CD4-positive, alpha-beta memory T cell (primary cell): ENCODE results near the gene MOV10L1. TPM values are rescaled to one million over a fixed set of nuclear protein-coding genes. Genes with fewer than 3 reads are reported as not detected.
A peak's percentile ranks its signal among the peaks of the same experiment; 100 is the strongest.
"Not testable (repeated sequence)": the region's sequence is repeated elsewhere in the genome, so short reads cannot be mapped to it uniquely, and the experiment has no call there.

Source experiments
- CTCF ChIA-PET: fragments of 350-600 bp; sonication (Branson Sonifier 250); formaldehyde crosslinking; loops from one replicate; lab custom pipeline; 2021; ENCODE audit warnings: inconsistent platforms; ENCODE audit not compliant: partially characterized antibody; lab: Charles Lee
- POLR2A ChIA-PET: fragments of 350-600 bp; sonication (Branson Sonifier 250); formaldehyde crosslinking; loops from one replicate; lab custom pipeline; 2021; ENCODE audit not compliant: partially characterized antibody; lab: Charles Lee
- DNase-seq, 5 donors: peaks; one replicate each; pipeline versions ENCODE4 v3.0.0 to v3.0.0-alpha.2; 2020 to 2022; ENCODE audit warnings: mixed read lengths in 1 of 5
- H3K27ac ChIP-seq: one replicate; pipeline ENCODE4 v1.7.0; 2013; ENCODE audit warnings: low read depth, low read length
- H3K27me3 ChIP-seq: 2 replicates; pipeline ENCODE4 v1.7.0; 2013; ENCODE audit warnings: mild to moderate bottlenecking, low read length, moderate library complexity; ENCODE audit not compliant: insufficient read depth
- H3K36me3 ChIP-seq: 2 replicates; pipeline ENCODE4 v1.7.0; 2013; ENCODE audit warnings: mild to moderate bottlenecking, low read length, moderate library complexity; ENCODE audit not compliant: insufficient read depth
- H3K4me1 ChIP-seq: 2 replicates; pipeline ENCODE4 v1.7.0; 2013; ENCODE audit warnings: mild to moderate bottlenecking, low read length, moderate library complexity; ENCODE audit not compliant: insufficient read depth
- H3K4me3 ChIP-seq, 2 donors: one replicate each; pipeline ENCODE4 v1.7.0; 2013; ENCODE audit warnings: low read length in 2 of 2, mild to moderate bottlenecking in 1 of 2
- H3K9me3 ChIP-seq, 2 donors: one replicate each; pipeline ENCODE4 v1.7.0; 2013; ENCODE audit warnings: low read length in 2 of 2, control low read depth in 1 of 2; ENCODE audit not compliant: control insufficient read depth in 1 of 2
- H3K27ac Mint-ChIP-seq, 7 donors: one replicate each; pipeline ENCODE4 v1.8.0; 2020 to 2021; ENCODE audit warnings: mixed read lengths in 7 of 7, mild to moderate bottlenecking in 6 of 7, inconsistent platforms in 3 of 7, moderate library complexity in 3 of 7
- H3K27me3 Mint-ChIP-seq, 2 donors: one replicate each; pipeline ENCODE4 v1.8.0; 2020 to 2021; ENCODE audit warnings: mixed read lengths in 2 of 2
- H3K36me3 Mint-ChIP-seq, 2 donors: one replicate each; pipeline ENCODE4 v1.8.0; 2020 to 2021; ENCODE audit warnings: mixed read lengths in 2 of 2, inconsistent platforms in 1 of 2, mild to moderate bottlenecking in 1 of 2
- H3K4me1 Mint-ChIP-seq, 4 donors: one replicate each; pipeline ENCODE4 v1.8.0; 2020 to 2021; ENCODE audit warnings: mixed read lengths in 4 of 4, mild to moderate bottlenecking in 1 of 4
- H3K4me3 Mint-ChIP-seq, 8 donors: one replicate each; pipeline ENCODE4 v1.8.0; 2020 to 2021; ENCODE audit warnings: mixed read lengths in 8 of 8, mild to moderate bottlenecking in 7 of 8, moderate library complexity in 6 of 8, inconsistent platforms in 3 of 8
- H3K9me3 Mint-ChIP-seq, 8 donors: one replicate each; pipeline ENCODE4 v1.8.0; 2020 to 2021; ENCODE audit warnings: mixed read lengths in 8 of 8, mild to moderate bottlenecking in 5 of 8, inconsistent platforms in 3 of 8, moderate library complexity in 1 of 8
- intact Hi-C: fragments of 100-400 bp; cut with micrococcal nuclease; formaldehyde crosslinking; loops from one replicate; pipeline ENCODE4 v1.15.1; 2023
- polyA plus RNA-seq, 2 donors: library from polyadenylated mRNA; unstranded; fragments of 300-500 nt; fragmentation: Illumina TruSeq; gene quantifications; one replicate each; pipeline ENCODE4 v1.2.3, GENCODE V29; 2021
- total RNA-seq, 2 experiments: library from RNA; stranded (reverse); gene quantifications; one replicate each; pipeline ENCODE4 v1.2.3, GENCODE V29; 2021

Gene MOV10L1
- total and polyA plus RNA-seq, 4 experiments from 2014 or later: not detected

DNA sequence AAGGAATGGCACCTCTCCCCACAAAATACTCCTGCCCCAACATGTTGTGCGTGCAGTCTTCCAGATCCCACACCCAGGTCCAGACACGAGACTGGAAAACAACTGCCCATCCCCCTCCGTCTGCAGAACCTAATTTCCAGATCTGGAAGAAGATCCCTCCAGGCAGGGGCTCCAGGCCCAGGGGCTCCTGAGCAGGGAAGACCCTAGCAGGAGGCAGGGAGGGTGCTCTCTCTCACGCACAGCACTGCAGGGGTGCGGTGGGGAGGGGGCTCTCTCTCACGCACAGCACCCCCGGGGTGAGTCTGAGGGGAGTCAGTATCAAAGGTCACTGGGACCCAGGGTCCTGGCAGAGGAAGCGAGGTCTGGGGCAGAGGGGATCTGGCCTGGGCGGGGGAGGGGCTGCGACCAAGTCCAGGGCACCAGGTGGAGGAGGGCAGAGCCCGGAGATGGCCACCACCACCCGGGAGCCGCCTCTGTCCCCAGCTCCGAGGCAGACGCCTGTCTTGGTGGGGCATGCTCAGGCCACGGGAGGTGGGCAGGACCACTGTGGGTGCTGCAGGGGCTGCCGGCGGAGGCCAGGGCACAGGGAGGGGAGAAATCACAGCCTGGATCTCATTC lies 6.2 kb upstream of the MOV10L1 start:
- Mint-ChIP-seq H3K27me3 (peaks cover 9 to 19% of the 10 kb centered on the region in 2 donors), H3K36me3 (no peaks in the 10 kb centered on the region), H3K4me3 (no peak overlapping the region), H3K9me3 (peaks cover 0 to 9% (median 5%) of the 10 kb centered on the region in 8 donors), H3K27ac (no peak overlapping the region), H3K4me1 (peaks cover 0 to 6% (median 2%) of the 10 kb centered on the region in 4 donors)
- no peak for DNase-seq
- H3K9me3 ChIP-seq: no peaks in the 10 kb centered on the region
- no peaks in the 10 kb centered on the region for H3K36me3 ChIP-seq
- POLR2A ChIA-PET: no interaction called here
- no peaks in the 10 kb centered on the region for H3K4me1 ChIP-seq
- CTCF ChIA-PET: no interaction called here
- H3K27me3 ChIP-seq: no peaks in the 10 kb centered on the region
- no peak overlapping the region for H3K27ac ChIP-seq
- no peak overlapping the region for H3K4me3 ChIP-seq
- intact Hi-C loops: no loop called here

- H3K4me3 Mint-ChIP-seq: no peak overlapping the region
- ChIA-PET POLR2A (no interaction called here), CTCF (no interaction called here)
- DNase-seq: no peak
- H3K4me1 Mint-ChIP-seq: peaks cover 0 to 6% (median 2%) of the 10 kb centered on the region in 4 donors
- no peaks in the 10 kb centered on the region for H3K36me3 ChIP-seq
- H3K27me3 Mint-ChIP-seq: peaks cover 9 to 16% of the 10 kb centered on the region in 2 donors
- no peaks in the 10 kb centered on the region for H3K9me3 ChIP-seq
- intact Hi-C loops: no loop called here
- no peaks in the 10 kb centered on the region for H3K27me3 ChIP-seq
- no peak overlapping the region for H3K27ac ChIP-seq
- H3K9me3 Mint-ChIP-seq: peaks cover 0 to 9% (median 5%) of the 10 kb centered on the region in 8 donors
- no peaks in the 10 kb centered on the region for H3K4me1 ChIP-seq
- no peak overlapping the region for H3K4me3 ChIP-seq
- no peaks in the 10 kb centered on the region for H3K36me3 Mint-ChIP-seq
- H3K27ac Mint-ChIP-seq: no peak overlapping the region
Measured at GRCh38 chr22:50084080-50084477, 5.7 kb upstream of the MOV10L1 start.

- Histone ChIP-seq H3K27me3 (no peaks in the 10 kb centered on the region), H3K36me3 (no peaks in the 10 kb centered on the region), H3K4me3 (no peak overlapping the region), H3K4me1 (no peaks in the 10 kb centered on the region), H3K27ac (no peak overlapping the region), H3K9me3 (no peaks in the 10 kb centered on the region)
- Mint-ChIP-seq H3K4me1 (peaks cover 0 to 7% (median 2%) of the 10 kb centered on the region in 4 donors), H3K4me3 (no peak overlapping the region), H3K9me3 (peaks cover 0 to 9% (median 5%) of the 10 kb centered on the region in 8 donors), H3K36me3 (no peaks in the 10 kb centered on the region), H3K27ac (no peak overlapping the region), H3K27me3 (peaks cover 9 to 16% of the 10 kb centered on the region in 2 donors)
- CTCF ChIA-PET: no interaction called here
- no peak for DNase-seq
- POLR2A ChIA-PET: no interaction called here
- intact Hi-C loops: no loop called here
Measured at GRCh38 chr22:50084614-50085021, 5.2 kb upstream of the MOV10L1 start.

DNA sequence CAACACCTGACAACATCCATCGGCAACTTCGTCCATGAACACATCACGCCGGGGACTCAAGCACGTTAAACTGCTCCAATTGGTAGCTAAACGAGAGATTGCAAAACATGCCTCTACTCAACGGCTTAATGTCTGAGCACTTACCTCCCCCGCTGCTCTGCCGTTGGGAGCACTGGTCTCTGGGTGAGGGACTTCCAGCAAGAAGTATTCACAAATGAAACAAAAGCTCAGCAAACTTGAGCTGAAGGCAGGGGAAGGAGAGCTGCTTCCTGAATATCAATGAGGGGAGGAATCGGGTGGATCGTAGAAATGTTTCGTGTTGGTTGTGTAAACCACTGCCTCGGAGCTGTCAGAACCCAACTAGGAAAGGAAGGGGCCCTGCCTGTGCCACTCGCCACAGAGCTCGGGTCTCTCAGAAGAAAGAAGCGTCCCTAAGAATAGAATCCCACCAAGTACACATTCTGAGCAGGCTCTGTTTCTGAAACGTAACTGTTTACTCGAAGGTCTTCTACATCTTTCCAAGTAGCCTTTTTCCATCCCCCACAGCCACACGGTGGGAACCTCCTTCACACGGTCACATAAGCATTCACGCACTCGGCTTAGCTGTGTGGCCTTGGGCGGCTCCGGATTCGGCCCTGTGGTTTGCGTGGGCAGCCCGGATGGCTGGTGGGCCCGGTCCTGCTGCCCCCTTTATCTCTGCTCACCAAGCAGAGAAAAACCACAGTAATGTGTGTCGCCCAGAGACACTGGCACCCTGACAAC lies 4.4 kb upstream of the MOV10L1 start, which contains the start of gene MLC1:
Gene MLC1 (minus strand): TSS at position 216 of the 762 bp plus-strand sequence. CDS start 524 bp downstream, outside the sequence.
- intact Hi-C loops: no loop called here
- H3K27ac Mint-ChIP-seq: peak within 1 kb of the TSS in 4 of 7 donors; percentile 23 to 53 (median 28)
- POLR2A ChIA-PET: no interaction called here
- H3K27me3 ChIP-seq: no peaks in the 10 kb centered on the region
- H3K4me1 ChIP-seq: no peaks in the 10 kb centered on the region
- no peaks in the 10 kb centered on the region for H3K9me3 ChIP-seq
- H3K4me3 Mint-ChIP-seq: peak within 1 kb of the TSS in 6 of 8 donors; percentile 21 to 70 (median 69)
- peaks cover 0 to 9% (median 5%) of the 10 kb centered on the region in 8 donors for H3K9me3 Mint-ChIP-seq
- no peaks in the 10 kb centered on the region for H3K36me3 Mint-ChIP-seq
- H3K4me3 ChIP-seq: no peak within 1 kb of the TSS
- H3K4me1 Mint-ChIP-seq: peaks cover 0 to 7% (median 2%) of the 10 kb centered on the region in 4 donors
- CTCF ChIA-PET: interaction anchor here (0.8 kb wide), 1 partner anchor 318 kb away, joined by 3 read pairs; no protein-coding TSS in a partner anchor
- peaks cover 9 to 16% of the 10 kb centered on the region in 2 donors for H3K27me3 Mint-ChIP-seq
- DNase-seq: peak in 1 of 5 donors; percentile 2
- H3K36me3 ChIP-seq: no peaks in the 10 kb centered on the region
- no peak within 1 kb of the TSS for H3K27ac ChIP-seq

- Mint-ChIP-seq H3K4me1 (peaks cover 0 to 7% (median 2%) of the 10 kb centered on the region in 4 donors), H3K27ac (no peak overlapping the region), H3K36me3 (no peaks in the 10 kb centered on the region), H3K27me3 (peaks cover 8 to 11% of the 10 kb centered on the region in 2 donors), H3K9me3 (peaks cover 0 to 9% (median 5%) of the 10 kb centered on the region in 8 donors), H3K4me3 (peak overlapping the region in 1 of 8 donors; percentile 25)
- H3K27me3 ChIP-seq: no peaks in the 10 kb centered on the region
- CTCF ChIA-PET: no interaction called here
- no peak overlapping the region for H3K27ac ChIP-seq
- intact Hi-C loops: no loop called here
- POLR2A ChIA-PET: no interaction called here
- H3K36me3 ChIP-seq: no peaks in the 10 kb centered on the region
- no peaks in the 10 kb centered on the region for H3K9me3 ChIP-seq
- no peak overlapping the region for H3K4me3 ChIP-seq
- no peak for DNase-seq
- H3K4me1 ChIP-seq: no peaks in the 10 kb centered on the region
Measured at GRCh38 chr22:50086526-50086925, 3.3 kb upstream of the MOV10L1 start.

GRCh38 chr22:50086975-50087374 lies 2.8 kb upstream of the MOV10L1 start:
- H3K27ac Mint-ChIP-seq, DNase-seq, H3K36me3 Mint-ChIP-seq, H3K9me3 ChIP-seq, H3K9me3 Mint-ChIP-seq, H3K4me3 ChIP-seq, POLR2A ChIA-PET, H3K36me3 ChIP-seq, CTCF ChIA-PET, H3K4me1 Mint-ChIP-seq, H3K27ac ChIP-seq, intact Hi-C loops, H3K27me3 ChIP-seq, H3K4me1 ChIP-seq, H3K4me3 Mint-ChIP-seq: not testable (repeated sequence)
- peaks cover 8 to 13% of the 10 kb centered on the region in 2 donors for H3K27me3 Mint-ChIP-seq

GRCh38 chr22:50087646-50088045 lies 2.2 kb upstream of the MOV10L1 start:
- Histone ChIP-seq H3K27ac (no peak overlapping the region), H3K4me1 (no peaks in the 10 kb centered on the region), H3K36me3 (no peaks in the 10 kb centered on the region), H3K4me3 (no peak overlapping the region), H3K27me3 (no peaks in the 10 kb centered on the region), H3K9me3 (no peaks in the 10 kb centered on the region)
- Mint-ChIP-seq H3K9me3 (peaks cover 0 to 9% (median 5%) of the 10 kb centered on the region in 8 donors), H3K27ac (no peak overlapping the region), H3K4me1 (peaks cover 0 to 7% (median 2%) of the 10 kb centered on the region in 4 donors), H3K4me3 (no peak overlapping the region), H3K36me3 (no peaks in the 10 kb centered on the region), H3K27me3 (peaks cover 8 to 14% of the 10 kb centered on the region in 2 donors)
- ChIA-PET CTCF (no interaction called here), POLR2A (no interaction called here)
- intact Hi-C loops: no loop called here
- no peak for DNase-seq
